ENCODE measurements around the gene BTBD9.

Gene BTBD9

DNA sequence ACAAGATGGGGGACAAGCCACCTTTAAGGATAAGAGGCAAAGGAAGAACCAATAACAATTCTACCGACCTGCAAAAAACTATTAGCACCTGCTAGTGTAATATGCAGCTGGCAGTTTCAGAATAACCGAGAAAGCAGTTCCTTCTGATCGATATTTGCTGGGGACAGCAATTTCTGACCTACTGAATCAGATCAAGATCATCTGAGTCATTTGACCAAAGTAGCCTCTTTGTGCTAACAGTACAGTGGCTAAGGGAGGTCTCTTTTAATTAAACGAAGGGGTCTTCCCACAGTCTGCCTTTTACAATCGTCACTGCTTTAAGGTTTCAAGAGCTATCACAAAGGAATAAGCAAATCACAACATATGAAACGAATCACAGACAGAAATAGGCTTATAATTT lies 318.9 kb downstream of the BTBD9 start:
- no peak overlapping the region for H3K9ac ChIP-seq (ENCODE audit: low read length)
- no peaks in the 10 kb centered on the region for H3K27me3 ChIP-seq (ENCODE audit: control insufficient read depth, insufficient read depth, low read length)
- no peak overlapping the region for H3K4me3 ChIP-seq (ENCODE audit: low read length)
- H3K4me1 ChIP-seq (ENCODE audit: control insufficient read depth, low read depth, low read length), result no peaks in the 10 kb centered on the region
- H3K27ac ChIP-seq (ENCODE audit: low read length), result no peak overlapping the region
- no peaks in the 10 kb centered on the region for H3K36me3 ChIP-seq (ENCODE audit: control insufficient read depth, low read depth, low read length)
- no peaks in the 10 kb centered on the region for H3K9me3 ChIP-seq (ENCODE audit: control insufficient read depth, low read depth, low read length)

GRCh38 chr6:38320358-38320757 lies 319.4 kb downstream of the BTBD9 start:
- Histone ChIP-seq H3K9ac (ENCODE audit: low read length) (no peak overlapping the region), H3K27ac (ENCODE audit: low read length) (no peak overlapping the region), H3K4me1 (ENCODE audit: control insufficient read depth, low read depth, low read length) (peaks cover 3% of the 10 kb centered on the region), H3K36me3 (ENCODE audit: control insufficient read depth, low read depth, low read length) (no peaks in the 10 kb centered on the region), H3K9me3 (ENCODE audit: control insufficient read depth, low read depth, low read length) (no peaks in the 10 kb centered on the region), H3K27me3 (ENCODE audit: control insufficient read depth, insufficient read depth, low read length) (no peaks in the 10 kb centered on the region), H3K4me3 (ENCODE audit: low read length) (no peak overlapping the region)

- Histone ChIP-seq H3K27me3 (ENCODE audit: control insufficient read depth, insufficient read depth, low read length) (no peaks in the 10 kb centered on the region), H3K4me1 (ENCODE audit: control insufficient read depth, low read depth, low read length) (peaks cover 3% of the 10 kb centered on the region), H3K27ac (ENCODE audit: low read length) (no peak overlapping the region), H3K9me3 (ENCODE audit: control insufficient read depth, low read depth, low read length) (no peaks in the 10 kb centered on the region), H3K36me3 (ENCODE audit: control insufficient read depth, low read depth, low read length) (no peaks in the 10 kb centered on the region), H3K9ac (ENCODE audit: low read length) (no peak overlapping the region), H3K4me3 (ENCODE audit: low read length) (no peak overlapping the region)
Observed at GRCh38 chr6:38319256-38320212, 320.2 kb downstream of the BTBD9 start.

GRCh38 chr6:38316099-38316868 lies 323.4 kb downstream of the BTBD9 start:
- no peaks in the 10 kb centered on the region for H3K9me3 ChIP-seq (ENCODE audit: control insufficient read depth, low read depth, low read length)
- no peaks in the 10 kb centered on the region for H3K36me3 ChIP-seq (ENCODE audit: control insufficient read depth, low read depth, low read length)
- H3K4me3 ChIP-seq (ENCODE audit: low read length), result no peak overlapping the region
- no peak overlapping the region for H3K9ac ChIP-seq (ENCODE audit: low read length)
- no peaks in the 10 kb centered on the region for H3K27me3 ChIP-seq (ENCODE audit: control insufficient read depth, insufficient read depth, low read length)
- peaks cover 3% of the 10 kb centered on the region for H3K4me1 ChIP-seq (ENCODE audit: control insufficient read depth, low read depth, low read length)
- no peak overlapping the region for H3K27ac ChIP-seq (ENCODE audit: low read length)

DNA sequence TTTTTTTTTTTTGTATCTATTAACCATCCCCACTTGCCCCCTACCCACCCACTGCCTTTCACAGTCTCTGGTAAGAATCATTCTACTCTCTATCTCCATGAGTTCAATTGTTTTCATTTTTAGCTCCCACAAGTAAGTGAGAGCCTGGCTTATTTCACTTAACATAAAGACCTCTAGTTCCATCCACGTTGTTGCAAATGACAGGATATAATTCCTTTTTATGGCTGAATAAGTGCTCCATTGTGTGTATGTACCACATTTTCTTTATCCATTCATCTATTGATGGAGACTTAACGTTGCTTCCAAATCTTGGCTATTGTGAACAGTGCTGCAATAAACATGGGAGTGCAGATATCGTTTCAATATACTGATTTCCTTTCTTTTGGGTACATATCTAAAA lies 328.5 kb downstream of the BTBD9 start:
- Histone ChIP-seq H3K9ac (ENCODE audit: low read length) (no peak overlapping the region), H3K27me3 (ENCODE audit: control insufficient read depth, insufficient read depth, low read length) (no peaks in the 10 kb centered on the region), H3K36me3 (ENCODE audit: control insufficient read depth, low read depth, low read length) (no peaks in the 10 kb centered on the region), H3K4me3 (ENCODE audit: low read length) (no peak overlapping the region), H3K4me1 (ENCODE audit: control insufficient read depth, low read depth, low read length) (peaks cover 11% of the 10 kb centered on the region), H3K9me3 (ENCODE audit: control insufficient read depth, low read depth, low read length) (no peaks in the 10 kb centered on the region), H3K27ac (ENCODE audit: low read length) (no peak overlapping the region)

DNA sequence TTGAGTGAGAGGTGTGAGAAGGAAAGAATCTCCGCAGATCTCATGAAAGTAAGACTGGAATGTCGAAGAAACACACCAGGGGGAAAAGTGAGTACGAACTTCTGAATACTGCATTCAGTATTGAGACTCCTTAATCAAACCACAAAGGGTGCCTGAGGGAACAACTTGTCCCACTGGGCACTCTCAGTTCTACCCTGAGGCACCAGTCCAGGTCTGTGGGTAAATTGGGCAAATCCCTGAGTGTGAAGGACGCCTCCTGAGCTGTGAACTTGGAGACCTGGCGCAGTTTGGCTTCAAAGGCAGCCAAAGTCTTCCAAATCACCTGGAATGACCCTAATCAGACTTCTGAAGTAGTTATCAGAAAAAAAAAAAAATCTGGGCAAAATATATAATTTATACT lies 329.7 kb downstream of the BTBD9 start:
- no peak overlapping the region for H3K27ac ChIP-seq (ENCODE audit: low read length)
- no peaks in the 10 kb centered on the region for H3K27me3 ChIP-seq (ENCODE audit: control insufficient read depth, insufficient read depth, low read length)
- H3K4me3 ChIP-seq (ENCODE audit: low read length), result no peak overlapping the region
- no peaks in the 10 kb centered on the region for H3K9me3 ChIP-seq (ENCODE audit: control insufficient read depth, low read depth, low read length)
- H3K4me1 ChIP-seq (ENCODE audit: control insufficient read depth, low read depth, low read length), result peaks cover 7% of the 10 kb centered on the region
- no peaks in the 10 kb centered on the region for H3K36me3 ChIP-seq (ENCODE audit: control insufficient read depth, low read depth, low read length)
- H3K9ac ChIP-seq (ENCODE audit: low read length), result no peak overlapping the region

DNA sequence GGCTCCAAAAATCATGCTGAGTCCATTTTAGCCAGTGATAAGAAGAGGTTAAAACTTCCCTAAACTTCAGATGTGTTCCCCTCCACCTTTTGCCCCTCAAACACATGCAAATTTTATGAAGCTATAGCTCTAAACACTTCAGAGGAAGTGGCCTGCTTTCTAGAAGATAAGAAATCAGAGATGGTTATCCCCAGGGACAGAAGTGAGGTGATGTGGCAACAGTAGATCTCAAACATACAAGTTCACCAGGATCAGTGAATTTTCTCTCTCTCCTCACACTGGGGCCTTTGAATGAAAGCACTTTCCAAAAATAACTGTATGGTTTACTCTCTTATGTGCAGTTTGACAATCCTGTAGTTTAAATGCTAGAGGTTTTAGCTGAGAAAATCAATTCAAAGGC lies 332.0 kb downstream of the BTBD9 start:
- no peak overlapping the region for H3K4me3 ChIP-seq (ENCODE audit: low read length)
- H3K36me3 ChIP-seq (ENCODE audit: control insufficient read depth, low read depth, low read length), result no peaks in the 10 kb centered on the region
- H3K27ac ChIP-seq (ENCODE audit: low read length), result no peak overlapping the region
- no peak overlapping the region for H3K9ac ChIP-seq (ENCODE audit: low read length)
- H3K9me3 ChIP-seq (ENCODE audit: control insufficient read depth, low read depth, low read length), result no peaks in the 10 kb centered on the region
- H3K4me1 ChIP-seq (ENCODE audit: control insufficient read depth, low read depth, low read length), result peaks cover 14% of the 10 kb centered on the region
- no peaks in the 10 kb centered on the region for H3K27me3 ChIP-seq (ENCODE audit: control insufficient read depth, insufficient read depth, low read length)

GRCh38 chr6:38306931-38307330 lies 332.8 kb downstream of the BTBD9 start:
- Histone ChIP-seq H3K9me3 (ENCODE audit: control insufficient read depth, low read depth, low read length) (no peaks in the 10 kb centered on the region), H3K27ac (ENCODE audit: low read length) (no peak overlapping the region), H3K9ac (ENCODE audit: low read length) (no peak overlapping the region), H3K4me3 (ENCODE audit: low read length) (no peak overlapping the region), H3K27me3 (ENCODE audit: control insufficient read depth, insufficient read depth, low read length) (no peaks in the 10 kb centered on the region), H3K36me3 (ENCODE audit: control insufficient read depth, low read depth, low read length) (no peaks in the 10 kb centered on the region), H3K4me1 (ENCODE audit: control insufficient read depth, low read depth, low read length) (peaks cover 16% of the 10 kb centered on the region)

DNA sequence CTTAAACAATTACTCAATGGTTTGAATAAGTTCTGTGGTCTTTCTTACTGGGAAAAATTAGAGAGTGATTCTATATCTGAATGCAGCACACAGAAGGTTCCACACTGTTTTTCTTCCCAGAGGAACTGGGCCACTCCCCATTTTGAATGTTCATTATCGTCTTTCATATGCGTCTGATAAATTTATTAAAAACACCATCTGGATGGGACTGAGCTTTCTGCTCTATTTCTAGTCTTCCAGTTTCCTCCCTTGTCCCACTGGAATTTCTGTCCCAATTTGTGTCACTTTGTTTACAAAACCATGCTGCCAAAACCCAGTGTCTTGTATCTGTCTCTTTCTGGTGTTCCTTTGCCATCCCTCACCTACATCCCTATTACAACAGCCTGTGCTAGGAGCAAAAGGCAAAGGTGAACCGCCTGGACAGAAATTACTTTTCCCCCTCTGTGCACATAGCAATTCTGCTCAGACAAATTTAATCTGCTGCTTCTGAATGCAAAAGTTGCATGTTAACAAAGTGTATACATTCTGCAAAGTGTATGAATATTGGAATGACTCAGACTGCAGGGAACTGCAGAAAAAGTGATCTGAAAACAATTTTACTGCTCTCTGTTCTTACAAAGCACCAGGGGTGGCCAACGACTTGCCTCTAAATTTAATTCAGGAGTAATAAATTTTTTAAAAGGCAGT lies 333.6 kb downstream of the BTBD9 start:
- H3K4me3 ChIP-seq (ENCODE audit: low read length), result no peak overlapping the region
- H3K9ac ChIP-seq (ENCODE audit: low read length), result no peak overlapping the region
- no peaks in the 10 kb centered on the region for H3K9me3 ChIP-seq (ENCODE audit: control insufficient read depth, low read depth, low read length)
- H3K4me1 ChIP-seq (ENCODE audit: control insufficient read depth, low read depth, low read length), result peaks cover 16% of the 10 kb centered on the region
- H3K27ac ChIP-seq (ENCODE audit: low read length), result no peak overlapping the region
- no peaks in the 10 kb centered on the region for H3K36me3 ChIP-seq (ENCODE audit: control insufficient read depth, low read depth, low read length)
- H3K27me3 ChIP-seq (ENCODE audit: control insufficient read depth, insufficient read depth, low read length), result no peaks in the 10 kb centered on the region

- Histone ChIP-seq H3K9ac (ENCODE audit: low read length) (no peak overlapping the region), H3K27ac (ENCODE audit: low read length) (no peak overlapping the region), H3K4me3 (ENCODE audit: low read length) (no peak overlapping the region), H3K36me3 (ENCODE audit: control insufficient read depth, low read depth, low read length) (no peaks in the 10 kb centered on the region), H3K4me1 (ENCODE audit: control insufficient read depth, low read depth, low read length) (peaks cover 14% of the 10 kb centered on the region), H3K27me3 (ENCODE audit: control insufficient read depth, insufficient read depth, low read length) (no peaks in the 10 kb centered on the region), H3K9me3 (ENCODE audit: control insufficient read depth, low read depth, low read length) (no peaks in the 10 kb centered on the region)
Observed at GRCh38 chr6:38302838-38303237, 336.9 kb downstream of the BTBD9 start.

GRCh38 chr6:38302081-38302480 lies 337.6 kb downstream of the BTBD9 start:
- Histone ChIP-seq H3K27ac (ENCODE audit: low read length) (no peak overlapping the region), H3K36me3 (ENCODE audit: control insufficient read depth, low read depth, low read length) (no peaks in the 10 kb centered on the region), H3K9me3 (ENCODE audit: control insufficient read depth, low read depth, low read length) (no peaks in the 10 kb centered on the region), H3K4me1 (ENCODE audit: control insufficient read depth, low read depth, low read length) (peaks cover 9% of the 10 kb centered on the region), H3K9ac (ENCODE audit: low read length) (no peak overlapping the region), H3K4me3 (ENCODE audit: low read length) (no peak overlapping the region), H3K27me3 (ENCODE audit: control insufficient read depth, insufficient read depth, low read length) (no peaks in the 10 kb centered on the region)
